ENCODE results near the gene SYVN1. TPM values are rescaled to one million over a fixed set of nuclear protein-coding genes. Genes with fewer than 3 reads are reported as not detected.

Gene SYVN1
- total RNA-seq, 1 donor from 2014 or later, result 39.0 TPM

- H3K9me3 Mint-ChIP-seq, result no peaks in the 10 kb centered on the region
- intact Hi-C loops (cut with micrococcal nuclease), result loop anchor here (1.0 to 5.0 kb wide), 5 partner anchors 13 to 332 kb away; partner anchors contain the start of genes ARL2, CAPN1, SF1 and SNX15
- peak overlapping the region; percentile 57 for H3K27ac Mint-ChIP-seq
- H3K36me3 Mint-ChIP-seq (ENCODE audit: low read depth), result peaks cover 23% of the 10 kb centered on the region
- no peak overlapping the region for H3K4me3 Mint-ChIP-seq
- H3K4me1 Mint-ChIP-seq, result peaks cover 29% of the 10 kb centered on the region
- no peak for DNase-seq
- H3K27me3 Mint-ChIP-seq, result no peaks in the 10 kb centered on the region
Measured at GRCh38 chr11:65109231-65110198, 24.8 kb downstream of the SYVN1 start.

- Mint-ChIP-seq H3K27me3 (no peaks in the 10 kb centered on the region), H3K4me1 (peaks cover 32% of the 10 kb centered on the region), H3K9me3 (no peaks in the 10 kb centered on the region), H3K36me3 (ENCODE audit: low read depth) (peaks cover 27% of the 10 kb centered on the region), H3K4me3 (no peak overlapping the region), H3K27ac (no peak overlapping the region)
- intact Hi-C loops (cut with micrococcal nuclease), result no loop called here
- DNase-seq, result no peak
Measured at GRCh38 chr11:65108469-65109123, 25.7 kb downstream of the SYVN1 start.

- Mint-ChIP-seq H3K4me3 (no peak overlapping the region), H3K27ac (no peak overlapping the region), H3K4me1 (peaks cover 27% of the 10 kb centered on the region), H3K36me3 (ENCODE audit: low read depth) (peaks cover 27% of the 10 kb centered on the region), H3K27me3 (no peaks in the 10 kb centered on the region), H3K9me3 (no peaks in the 10 kb centered on the region)
- intact Hi-C loops (cut with micrococcal nuclease), result no loop called here
- no peak for DNase-seq
Measured at GRCh38 chr11:65107751-65108468, 26.4 kb downstream of the SYVN1 start.

- intact Hi-C loops (cut with micrococcal nuclease), result no loop called here
- H3K27ac Mint-ChIP-seq, result no peak overlapping the region
- peaks cover 27% of the 10 kb centered on the region for H3K4me1 Mint-ChIP-seq
Measured at GRCh38 chr11:65107078-65107477, 27.2 kb downstream of the SYVN1 start.

GRCh38 chr11:65104628-65105027 is 29.7 kb downstream of the SYVN1 start:
- intact Hi-C loops (cut with micrococcal nuclease), result no loop called here
- H3K27me3 Mint-ChIP-seq, result no peaks in the 10 kb centered on the region
- no peaks in the 10 kb centered on the region for H3K9me3 Mint-ChIP-seq
- no peak overlapping the region for H3K27ac Mint-ChIP-seq
- no peak for DNase-seq
- no peak overlapping the region for H3K4me3 Mint-ChIP-seq
- peaks cover 9% of the 10 kb centered on the region for H3K4me1 Mint-ChIP-seq
- peaks cover 26% of the 10 kb centered on the region for H3K36me3 Mint-ChIP-seq (ENCODE audit: low read depth)

More at GRCh38 chr11:65107078-65107477, 27.2 kb downstream of the SYVN1 start:
- no peaks in the 10 kb centered on the region for H3K27me3 Mint-ChIP-seq
- peaks cover 27% of the 10 kb centered on the region for H3K36me3 Mint-ChIP-seq (ENCODE audit: low read depth)
- DNase-seq, result no peak
- no peak overlapping the region for H3K4me3 Mint-ChIP-seq
- no peaks in the 10 kb centered on the region for H3K9me3 Mint-ChIP-seq

- intact Hi-C loops (cut with micrococcal nuclease), result no loop called here
- Mint-ChIP-seq H3K27me3 (no peaks in the 10 kb centered on the region), H3K36me3 (ENCODE audit: low read depth) (peaks cover 29% of the 10 kb centered on the region), H3K27ac (no peak overlapping the region), H3K4me3 (no peak overlapping the region), H3K9me3 (no peaks in the 10 kb centered on the region), H3K4me1 (peaks cover 12% of the 10 kb centered on the region)
- no peak for DNase-seq
Measured at GRCh38 chr11:65103476-65103875, 30.8 kb downstream of the SYVN1 start.

- Mint-ChIP-seq H3K4me3 (no peak overlapping the region), H3K9me3 (no peaks in the 10 kb centered on the region), H3K27ac (no peak overlapping the region), H3K36me3 (ENCODE audit: low read depth) (peaks cover 33% of the 10 kb centered on the region), H3K27me3 (no peaks in the 10 kb centered on the region), H3K4me1 (peaks cover 16% of the 10 kb centered on the region)
- intact Hi-C loops (cut with micrococcal nuclease), result no loop called here
- no peak for DNase-seq
Measured at GRCh38 chr11:65102142-65103095, 31.9 kb downstream of the SYVN1 start.

- H3K4me3 Mint-ChIP-seq, result no peak overlapping the region
- H3K4me1 Mint-ChIP-seq, result peaks cover 19% of the 10 kb centered on the region
- no peaks in the 10 kb centered on the region for H3K27me3 Mint-ChIP-seq
- H3K9me3 Mint-ChIP-seq, result no peaks in the 10 kb centered on the region
- intact Hi-C loops (cut with micrococcal nuclease), result no loop called here
- peaks cover 27% of the 10 kb centered on the region for H3K36me3 Mint-ChIP-seq (ENCODE audit: low read depth)
- no peak for DNase-seq
- no peak overlapping the region for H3K27ac Mint-ChIP-seq
Measured at GRCh38 chr11:65100674-65101350, 33.5 kb downstream of the SYVN1 start.

- intact Hi-C loops (cut with micrococcal nuclease), result loop anchor here (1.0 kb wide), 4 partner anchors 13 to 25 kb away; partner anchors contain the start of genes CDCA5, FAU, MRPL49 and ZFPL1
- Mint-ChIP-seq H3K36me3 (ENCODE audit: low read depth) (peaks cover 14% of the 10 kb centered on the region), H3K4me3 (peak overlapping the region; percentile 95), H3K27me3 (no peaks in the 10 kb centered on the region), H3K27ac (no peak overlapping the region), H3K4me1 (peaks cover 14% of the 10 kb centered on the region), H3K9me3 (no peaks in the 10 kb centered on the region)
- no peak for DNase-seq
Measured at GRCh38 chr11:65096926-65097325, 37.4 kb downstream of the SYVN1 start.

GRCh38 chr11:65095974-65096806 is 38.1 kb downstream of the SYVN1 start, which contains the start of gene VPS51:
TSS of gene VPS51 (plus strand) at chr11:65096214. CDS start at chr11:65096251, 37 bp downstream.
- DNase-seq, result peak; percentile 95
- H3K4me1 Mint-ChIP-seq, result peaks cover 14% of the 10 kb centered on the region
- H3K27ac Mint-ChIP-seq, result peak within 1 kb of the TSS; percentile 94
- H3K9me3 Mint-ChIP-seq, result no peaks in the 10 kb centered on the region
- peaks cover 11% of the 10 kb centered on the region for H3K36me3 Mint-ChIP-seq (ENCODE audit: low read depth)
- intact Hi-C loops (cut with micrococcal nuclease), result loop anchor here (1.0 kb wide), 4 partner anchors 12 to 26 kb away; partner anchors contain the start of genes CDCA5, FAU, MRPL49 and ZFPL1
- H3K4me3 Mint-ChIP-seq, result peak within 1 kb of the TSS; percentile 95
- H3K27me3 Mint-ChIP-seq, result no peaks in the 10 kb centered on the region

- no peaks in the 10 kb centered on the region for H3K27me3 Mint-ChIP-seq
- no peaks in the 10 kb centered on the region for H3K9me3 Mint-ChIP-seq
- peak overlapping the region; percentile 95 for H3K4me3 Mint-ChIP-seq
- peaks cover 11% of the 10 kb centered on the region for H3K36me3 Mint-ChIP-seq (ENCODE audit: low read depth)
- H3K4me1 Mint-ChIP-seq, result peaks cover 14% of the 10 kb centered on the region
- H3K27ac Mint-ChIP-seq, result peak overlapping the region; percentile 94
- no peak for DNase-seq
- intact Hi-C loops (cut with micrococcal nuclease), result no loop called here
Measured at GRCh38 chr11:65095427-65095826, 38.9 kb downstream of the SYVN1 start.

All from activated CD4-positive, alpha-beta T cell treated with anti-CD3 and anti-CD28 coated beads, Interleukin-2, amount 10 ng/mL, durations not matched to agents 24 days and 14 days (primary cell).